ENCODE results near the gene LMNTD2.

- TF ChIP-seq CTCF (conservative IDR thresholded peaks at IDR 0.05; ENCODE audit: low read depth, low read length) (no peak), EZH2 (IDR thresholded peaks at IDR 0.05; ENCODE audit: low read length, unreplicated experiment) (no peak)
Measured at GRCh38 chr11:563812-564578, 3.5 kb upstream of the LMNTD2 start.
